ENCODE data around the gene PTH1R. TPM values are rescaled to one million over a fixed set of nuclear protein-coding genes. Genes with fewer than 3 reads are reported as not detected.

The PTH1R gene
- total RNA-seq, 2 donors from 2014 or later, result not detected

GRCh38 chr3:46934498-46935167 lies 57.1 kb downstream of the PTH1R start:
- DNase-seq (no peak), ATAC-seq (replicated peaks in 1 of 2) (no peak)
- Mint-ChIP-seq H3K36me3 (ENCODE audit: insufficient read depth in 2 of 2) (peaks cover 4 to 6% of the 10 kb centered on the region in 2 donors), H3K9me3 (no peaks in the 10 kb centered on the region), H3K27me3 (ENCODE audit: low read depth) (no peaks in the 10 kb centered on the region), H3K27ac (no peak overlapping the region), H3K4me1 (ENCODE audit: low read depth) (peaks cover 56% of the 10 kb centered on the region), H3K4me3 (no peak overlapping the region)

DNA sequence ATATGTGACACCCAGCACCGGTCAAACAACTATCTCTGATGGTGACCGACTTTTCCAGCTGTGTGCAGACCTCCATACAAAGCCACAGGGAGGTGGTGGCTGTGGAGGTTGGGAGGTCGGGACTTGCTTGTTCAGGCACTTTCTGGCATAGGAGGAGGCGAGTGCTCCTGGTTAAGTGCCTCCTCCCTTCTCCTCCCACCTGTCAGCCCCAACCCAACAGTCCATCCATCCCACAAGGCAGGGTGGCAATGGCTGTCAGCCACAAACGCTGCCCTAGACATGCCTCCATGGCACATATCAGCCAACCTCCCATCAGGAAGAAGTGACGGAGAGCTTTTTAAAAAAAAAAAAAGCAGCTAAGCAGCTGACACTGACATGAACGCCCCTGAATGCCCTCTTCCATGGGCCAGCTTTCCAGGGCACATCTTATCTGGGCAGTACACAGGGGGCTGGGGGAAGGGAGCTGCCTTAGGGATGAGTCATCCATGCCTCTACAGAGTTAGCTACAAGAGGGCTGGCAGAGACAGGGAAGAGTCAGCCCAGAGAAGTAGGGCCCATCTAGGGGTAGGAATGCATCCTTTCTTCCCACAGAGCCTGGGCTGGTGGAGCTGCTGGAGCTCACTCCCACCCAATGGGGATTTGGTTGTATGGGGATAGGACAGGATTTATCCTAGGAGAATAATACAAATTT lies 57.8 kb downstream of the PTH1R start:
- H3K4me1 Mint-ChIP-seq (ENCODE audit: low read depth), result peaks cover 59% of the 10 kb centered on the region
- no peaks in the 10 kb centered on the region for H3K9me3 Mint-ChIP-seq
- H3K4me3 Mint-ChIP-seq, result no peak overlapping the region
- DNase-seq, result no peak
- H3K27me3 Mint-ChIP-seq (ENCODE audit: low read depth), result no peaks in the 10 kb centered on the region
- ATAC-seq (replicated peaks in 1 of 2), result no peak
- H3K27ac Mint-ChIP-seq, result peak overlapping the region; percentile 39
- H3K36me3 Mint-ChIP-seq (ENCODE audit: insufficient read depth in 2 of 2), result peaks cover 4 to 10% of the 10 kb centered on the region in 2 donors

DNA sequence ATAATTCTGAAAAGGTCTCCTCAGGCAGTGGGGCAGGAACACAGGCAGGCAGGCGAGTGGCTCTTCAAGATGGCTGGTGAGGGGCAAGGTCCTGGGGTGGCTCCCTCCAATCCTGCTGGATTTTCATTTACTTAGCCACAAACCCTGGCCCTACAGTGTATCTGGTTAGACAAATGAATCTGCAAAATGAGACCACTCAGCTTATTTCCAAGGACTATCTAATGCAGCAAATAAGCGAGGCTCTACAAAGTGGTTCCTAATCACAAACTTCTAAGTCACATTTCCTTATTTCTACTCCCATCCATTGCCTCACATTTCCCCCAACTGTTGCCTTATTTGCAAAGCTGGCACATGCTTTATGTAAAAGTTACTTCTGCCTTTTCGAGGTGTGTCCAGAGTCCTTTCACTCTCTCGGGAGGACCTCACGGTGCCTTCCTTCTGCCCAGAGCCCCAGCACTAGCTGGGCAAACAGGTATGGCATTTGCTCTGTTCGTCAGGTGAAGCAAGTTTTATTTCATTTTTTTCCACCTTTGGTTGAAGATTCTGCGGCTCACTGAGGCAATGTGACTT lies 58.6 kb downstream of the PTH1R start:
- no peak overlapping the region for H3K4me3 Mint-ChIP-seq
- peak overlapping the region; percentile 70 for H3K27ac Mint-ChIP-seq
- H3K4me1 Mint-ChIP-seq (ENCODE audit: low read depth), result peaks cover 55% of the 10 kb centered on the region

GRCh38 chr3:46936733-46937250 lies 59.3 kb downstream of the PTH1R start:
- Mint-ChIP-seq H3K36me3 (ENCODE audit: insufficient read depth in 2 of 2) (peaks cover 4 to 14% of the 10 kb centered on the region in 2 donors), H3K4me1 (ENCODE audit: low read depth) (peaks cover 47% of the 10 kb centered on the region), H3K9me3 (no peaks in the 10 kb centered on the region), H3K27me3 (ENCODE audit: low read depth) (no peaks in the 10 kb centered on the region), H3K27ac (peak overlapping the region; percentile 70), H3K4me3 (no peak overlapping the region)
- DNase-seq (no peak), ATAC-seq (replicated peaks in 1 of 2) (no peak)

More for the DNA sequence above, 58.6 kb downstream of the PTH1R start:
- Mint-ChIP-seq H3K27me3 (ENCODE audit: low read depth) (no peaks in the 10 kb centered on the region), H3K9me3 (no peaks in the 10 kb centered on the region), H3K36me3 (ENCODE audit: insufficient read depth in 2 of 2) (peaks cover 4 to 14% of the 10 kb centered on the region in 2 donors)
- ATAC-seq (replicated peaks in 1 of 2), result no peak
- DNase-seq, result no peak

DNA sequence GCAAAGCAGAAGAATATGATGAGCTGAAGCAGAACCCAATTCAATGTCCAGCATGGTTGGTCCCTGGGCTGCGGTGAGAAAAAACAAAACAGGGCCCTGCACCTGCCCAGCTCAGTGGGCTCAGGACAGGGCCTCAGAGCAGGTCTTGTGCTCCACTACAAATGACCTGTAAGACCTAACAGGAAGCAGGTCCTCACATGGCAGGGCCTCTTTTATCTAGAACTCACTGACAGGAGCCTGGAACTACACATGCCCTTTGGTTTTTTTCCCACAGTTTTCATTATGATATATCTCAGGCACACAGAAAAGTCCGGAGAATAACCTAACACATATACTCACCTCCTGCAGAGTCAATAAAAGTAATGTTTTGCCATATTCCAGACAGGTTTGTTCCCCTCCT lies 60.6 kb downstream of the PTH1R start:
- DNase-seq (no peak), ATAC-seq (replicated peaks in 1 of 2) (no peak)
- Mint-ChIP-seq H3K36me3 (ENCODE audit: insufficient read depth in 2 of 2) (peaks cover 4 to 14% of the 10 kb centered on the region in 2 donors), H3K4me1 (ENCODE audit: low read depth) (peaks cover 47% of the 10 kb centered on the region), H3K4me3 (no peak overlapping the region), H3K9me3 (no peaks in the 10 kb centered on the region), H3K27ac (peak overlapping the region; percentile 30), H3K27me3 (ENCODE audit: low read depth) (no peaks in the 10 kb centered on the region)

DNA sequence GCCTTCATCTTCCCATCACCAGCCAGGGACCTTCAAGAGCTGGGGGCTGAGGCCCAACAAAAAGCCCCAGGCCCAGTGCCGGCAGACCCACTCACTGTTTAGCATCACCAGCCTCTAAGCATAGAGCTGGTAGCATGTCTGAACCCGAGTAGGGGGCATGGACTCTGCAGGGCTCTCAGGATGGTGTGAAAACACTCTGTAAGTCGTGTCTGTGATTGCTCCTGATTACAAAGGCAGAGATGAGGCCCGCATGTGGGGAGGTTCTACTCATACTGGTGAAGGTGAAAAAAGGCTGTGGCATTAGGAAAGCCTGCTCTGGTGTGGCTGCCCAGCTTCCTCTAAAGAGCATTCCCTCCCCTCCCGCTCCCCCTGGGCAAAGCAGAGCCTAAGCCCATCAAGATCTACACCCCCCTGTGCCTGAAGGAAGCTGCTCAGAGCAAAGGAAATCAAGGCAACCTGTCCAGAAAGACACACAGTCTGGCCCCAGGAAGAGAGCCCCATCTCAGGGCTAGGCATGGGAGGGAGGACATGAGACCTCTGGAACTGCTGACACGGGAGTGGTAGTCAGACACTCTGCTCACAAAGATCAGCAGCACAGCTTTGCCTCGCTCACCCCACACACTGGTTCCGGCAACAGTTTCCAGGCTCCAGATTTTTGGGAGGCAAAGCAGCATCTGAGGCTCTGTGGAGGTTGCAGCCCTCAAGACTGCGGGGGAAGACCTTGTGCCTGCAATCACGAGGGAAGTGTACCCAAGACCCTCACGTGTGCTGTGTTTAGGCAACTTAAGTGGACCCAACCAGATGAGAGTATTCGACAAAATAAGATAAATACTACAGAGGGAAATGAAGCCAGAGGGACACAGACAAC lies 62.3 kb downstream of the PTH1R start:
- H3K36me3 Mint-ChIP-seq (ENCODE audit: insufficient read depth in 2 of 2), result peaks cover 4 to 14% of the 10 kb centered on the region in 2 donors
- no peak overlapping the region for H3K4me3 Mint-ChIP-seq
- DNase-seq (no peak), ATAC-seq (replicated peaks in 1 of 2) (no peak)
- H3K27me3 Mint-ChIP-seq (ENCODE audit: low read depth), result no peaks in the 10 kb centered on the region
- no peak overlapping the region for H3K27ac Mint-ChIP-seq
- peaks cover 51% of the 10 kb centered on the region for H3K4me1 Mint-ChIP-seq (ENCODE audit: low read depth)
- H3K9me3 Mint-ChIP-seq, result no peaks in the 10 kb centered on the region

GRCh38 chr3:46942076-46942475 lies 64.6 kb downstream of the PTH1R start:
- Mint-ChIP-seq H3K4me1 (ENCODE audit: low read depth) (peaks cover 51% of the 10 kb centered on the region), H3K4me3 (no peak overlapping the region), H3K27me3 (ENCODE audit: low read depth) (no peaks in the 10 kb centered on the region), H3K27ac (no peak overlapping the region), H3K9me3 (no peaks in the 10 kb centered on the region), H3K36me3 (ENCODE audit: insufficient read depth in 2 of 2) (peaks cover 4 to 14% of the 10 kb centered on the region in 2 donors)
- no peak for ATAC-seq (replicated peaks in 1 of 2)
- no peak for DNase-seq

- no peaks in the 10 kb centered on the region for H3K27me3 Mint-ChIP-seq (ENCODE audit: low read depth)
- no peak overlapping the region for H3K27ac Mint-ChIP-seq
- DNase-seq (no peak), ATAC-seq (replicated peaks in 1 of 2) (no peak)
- H3K4me3 Mint-ChIP-seq, result no peak overlapping the region
- H3K36me3 Mint-ChIP-seq (ENCODE audit: insufficient read depth in 2 of 2), result peaks cover 4 to 14% of the 10 kb centered on the region in 2 donors
- H3K4me1 Mint-ChIP-seq (ENCODE audit: low read depth), result peaks cover 55% of the 10 kb centered on the region
- no peaks in the 10 kb centered on the region for H3K9me3 Mint-ChIP-seq
These were observed 65.1 kb downstream of the PTH1R start for GRCh38 chr3:46942481-46943236.

DNA sequence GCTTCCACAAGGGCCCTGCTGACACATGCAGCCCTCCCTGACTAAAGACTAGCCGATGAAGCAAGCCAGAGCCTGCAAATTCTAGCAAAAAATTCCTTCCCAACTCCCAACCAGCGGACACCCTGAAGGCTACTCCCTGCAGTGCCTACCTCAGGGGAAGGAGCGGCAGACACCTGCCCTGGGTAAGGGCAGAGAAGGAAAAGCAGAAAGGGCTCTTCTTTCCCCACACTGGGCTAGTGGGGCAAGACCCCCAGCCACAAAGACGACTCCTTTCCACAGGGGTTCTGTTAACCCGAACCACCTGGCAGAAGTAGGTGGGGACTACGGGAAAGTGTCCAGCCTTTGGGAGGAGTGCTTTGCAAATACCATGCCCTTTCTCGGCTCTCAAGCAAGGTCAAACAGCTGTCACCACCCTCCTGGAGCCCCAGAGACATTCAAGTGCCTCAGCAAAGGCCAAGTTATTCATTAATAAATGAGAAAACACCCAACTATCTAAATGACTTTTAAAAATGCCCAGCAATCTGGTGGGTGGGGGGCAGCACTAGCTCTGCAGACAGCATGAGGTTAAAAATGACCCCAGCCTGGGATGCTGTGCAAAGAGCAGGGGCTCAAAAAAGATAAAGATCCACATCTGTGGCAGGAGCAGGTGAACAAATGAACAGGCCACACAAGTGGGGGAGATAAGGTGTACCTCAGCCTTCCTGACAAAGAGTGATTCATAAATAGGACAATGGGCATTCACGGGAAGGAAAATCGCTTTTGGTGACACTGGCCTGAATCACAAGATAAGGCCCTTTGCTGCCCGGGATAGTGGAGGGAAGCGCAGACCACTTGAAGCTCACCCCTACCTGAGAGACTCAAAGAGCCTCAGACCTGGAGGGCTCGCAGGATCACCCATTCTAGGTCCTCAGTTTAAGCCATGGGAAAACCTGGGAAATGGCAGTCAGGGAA lies 66.0 kb downstream of the PTH1R start:
- Mint-ChIP-seq H3K36me3 (ENCODE audit: insufficient read depth in 2 of 2) (peaks cover 4 to 16% of the 10 kb centered on the region in 2 donors), H3K27ac (no peak overlapping the region), H3K27me3 (ENCODE audit: low read depth) (no peaks in the 10 kb centered on the region), H3K9me3 (no peaks in the 10 kb centered on the region), H3K4me1 (ENCODE audit: low read depth) (peaks cover 58% of the 10 kb centered on the region), H3K4me3 (no peak overlapping the region)
- DNase-seq (no peak), ATAC-seq (replicated peaks in 1 of 2) (no peak)

GRCh38 chr3:46944191-46944590 lies 66.7 kb downstream of the PTH1R start:
- Mint-ChIP-seq H3K36me3 (ENCODE audit: insufficient read depth in 2 of 2) (peaks cover 0 to 12% of the 10 kb centered on the region in 2 donors), H3K27me3 (ENCODE audit: low read depth) (no peaks in the 10 kb centered on the region), H3K27ac (peak overlapping the region; percentile 2), H3K4me3 (no peak overlapping the region), H3K4me1 (ENCODE audit: low read depth) (peaks cover 59% of the 10 kb centered on the region), H3K9me3 (no peaks in the 10 kb centered on the region)
- DNase-seq (no peak), ATAC-seq (replicated peaks in 1 of 2) (no peak)

DNA sequence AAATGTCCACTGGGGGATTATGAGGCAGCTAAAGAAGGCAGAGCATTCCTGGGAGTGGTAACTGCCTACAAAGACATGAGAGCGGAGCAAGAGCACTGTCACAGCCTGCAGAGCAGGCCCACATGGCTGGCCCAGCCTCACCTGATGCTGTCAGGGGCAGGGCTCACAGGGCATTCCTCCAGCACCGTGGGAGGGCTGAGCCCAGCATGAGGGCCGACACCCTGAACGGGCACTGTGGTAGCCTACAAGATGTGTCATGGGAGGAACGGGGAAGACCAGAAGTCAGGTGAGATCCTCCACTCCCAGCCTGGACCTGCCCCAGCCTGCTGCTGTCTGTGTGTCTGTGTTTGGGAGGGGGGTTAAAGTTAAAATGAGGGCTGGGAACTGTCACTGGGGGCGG lies 68.9 kb downstream of the PTH1R start:
- Mint-ChIP-seq H3K4me1 (ENCODE audit: low read depth) (peaks cover 73% of the 10 kb centered on the region), H3K9me3 (no peaks in the 10 kb centered on the region), H3K27me3 (ENCODE audit: low read depth) (no peaks in the 10 kb centered on the region), H3K27ac (peak overlapping the region; percentile 91), H3K4me3 (no peak overlapping the region), H3K36me3 (ENCODE audit: insufficient read depth in 2 of 2) (peaks cover 0 to 4% of the 10 kb centered on the region in 2 donors)
- no peak for DNase-seq
- ATAC-seq (replicated peaks in 1 of 2), result no peak

Measured in activated T-cell treated with anti-CD3 and anti-CD28 coated beads, Interleukin-2, amount 50 U/mL, for 72 hours (primary cell).